ENCODE data around the gene MAPK8.

MAPK8 gene

GRCh38 chr10:48285710-48286109 lies 20.8 kb upstream of the MAPK8 start:
- H3K79me2 ChIP-seq (ENCODE audit: low read length) = no peaks in the 10 kb centered on the region
- no peaks in the 10 kb centered on the region for H3F3A ChIP-seq (ENCODE audit: insufficient read depth, low read length)
- H2AFZ ChIP-seq (ENCODE audit: low read length) = no peak overlapping the region
- H4K20me1 ChIP-seq (ENCODE audit: insufficient read depth, low read length) = no peaks in the 10 kb centered on the region
- no peaks in the 10 kb centered on the region for H3K9me3 ChIP-seq (replicated peaks; ENCODE audit: insufficient read depth, low read length)
- TF ChIP-seq EZH2 (optimal IDR thresholded peaks at IDR 0.05; ENCODE audit: low read depth, low read length) (no peak), CTCF (IDR thresholded peaks at IDR 0.05; ENCODE audit: low read length) (no peak), EZH2phosphoT487 (IDR thresholded peaks at IDR 0.05; ENCODE audit: low read length) (no peak)
- H3K4me2 ChIP-seq (ENCODE audit: low read depth, low read length) = no peak overlapping the region
- no peak for DNase-seq
- H3K9me2 ChIP-seq (replicated peaks; ENCODE audit: insufficient read depth, low read length) = no peaks in the 10 kb centered on the region
- no peaks in the 10 kb centered on the region for H3K36me3 ChIP-seq (replicated peaks; ENCODE audit: insufficient read depth, low read length)
- no peak overlapping the region for H3K4me3 ChIP-seq (ENCODE audit: low read length)
- H3K27me3 ChIP-seq (replicated peaks; ENCODE audit: insufficient read depth, low read length) = no peaks in the 10 kb centered on the region
- peaks cover 11% of the 10 kb centered on the region; the same call in 1 of the 2 replicates for H3K4me1 ChIP-seq (ENCODE audit: low read length)
- no peak overlapping the region for H3K9ac ChIP-seq (ENCODE audit: low read length)
- H3K27ac ChIP-seq (ENCODE audit: low read length) = no peak overlapping the region

- no peaks in the 10 kb centered on the region for H3K79me2 ChIP-seq (ENCODE audit: low read length)
- no peak overlapping the region for H3K9ac ChIP-seq (ENCODE audit: low read length)
- no peaks in the 10 kb centered on the region for H4K20me1 ChIP-seq (ENCODE audit: insufficient read depth, low read length)
- no peak for TF ChIP-seq EZH2phosphoT487 (IDR thresholded peaks at IDR 0.05; ENCODE audit: low read length)
- TF ChIP-seq CTCF (IDR thresholded peaks at IDR 0.05; ENCODE audit: low read length) = no peak
- no peak for TF ChIP-seq EZH2 (optimal IDR thresholded peaks at IDR 0.05; ENCODE audit: low read depth, low read length)
- no peak overlapping the region for H3K4me2 ChIP-seq (ENCODE audit: low read depth, low read length)
- no peaks in the 10 kb centered on the region for H3F3A ChIP-seq (ENCODE audit: insufficient read depth, low read length)
- DNase-seq = no peak
- H3K9me3 ChIP-seq (replicated peaks; ENCODE audit: insufficient read depth, low read length) = no peaks in the 10 kb centered on the region
- H3K27ac ChIP-seq (ENCODE audit: low read length) = no peak overlapping the region
- no peaks in the 10 kb centered on the region for H3K9me2 ChIP-seq (replicated peaks; ENCODE audit: insufficient read depth, low read length)
- H3K4me3 ChIP-seq (ENCODE audit: low read length) = no peak overlapping the region
- peaks cover 11% of the 10 kb centered on the region; the same call in 1 of the 2 replicates for H3K4me1 ChIP-seq (ENCODE audit: low read length)
- no peak overlapping the region for H2AFZ ChIP-seq (ENCODE audit: low read length)
- H3K36me3 ChIP-seq (replicated peaks; ENCODE audit: insufficient read depth, low read length) = no peaks in the 10 kb centered on the region
- H3K27me3 ChIP-seq (replicated peaks; ENCODE audit: insufficient read depth, low read length) = no peaks in the 10 kb centered on the region
Observed at GRCh38 chr10:48286356-48286755, 20.1 kb upstream of the MAPK8 start.

- Histone ChIP-seq H3K9ac (ENCODE audit: low read length) (no peak overlapping the region), H3K9me3 (replicated peaks; ENCODE audit: insufficient read depth, low read length) (no peaks in the 10 kb centered on the region), H3F3A (ENCODE audit: insufficient read depth, low read length) (no peaks in the 10 kb centered on the region), H3K4me2 (ENCODE audit: low read depth, low read length) (no peak overlapping the region), H3K36me3 (replicated peaks; ENCODE audit: insufficient read depth, low read length) (no peaks in the 10 kb centered on the region), H3K4me1 (ENCODE audit: low read length) (peaks cover 8% of the 10 kb centered on the region; the same call in 1 of the 2 replicates), H3K27me3 (replicated peaks; ENCODE audit: insufficient read depth, low read length) (no peaks in the 10 kb centered on the region), H3K27ac (ENCODE audit: low read length) (no peak overlapping the region), H3K79me2 (ENCODE audit: low read length) (no peaks in the 10 kb centered on the region), H4K20me1 (ENCODE audit: insufficient read depth, low read length) (no peaks in the 10 kb centered on the region), H3K4me3 (ENCODE audit: low read length) (no peak overlapping the region), H3K9me2 (replicated peaks; ENCODE audit: insufficient read depth, low read length) (no peaks in the 10 kb centered on the region), H2AFZ (ENCODE audit: low read length) (0 out of 2 replicates have a peak overlapping the region, but pooled peaks have one; percentile 18)
- TF ChIP-seq CTCF (IDR thresholded peaks at IDR 0.05; ENCODE audit: low read length) (no peak), EZH2phosphoT487 (IDR thresholded peaks at IDR 0.05; ENCODE audit: low read length) (no peak), EZH2 (optimal IDR thresholded peaks at IDR 0.05; ENCODE audit: low read depth, low read length) (no peak)
- DNase-seq = no peak
Observed at GRCh38 chr10:48287417-48288391, 18.8 kb upstream of the MAPK8 start.

Measured in MM.1S (cell line).